BJ (cell line): ENCODE measurements around the gene STK11IP. TPM values are rescaled to one million over a fixed set of nuclear protein-coding genes. Genes with fewer than 3 reads are reported as not detected.

Source experiments
- CTCF ChIA-PET: fragments of 350-600 bp; formaldehyde crosslinking; extraction: SDS; loops from one replicate; lab custom pipeline; 2021; ENCODE audit warnings: antibody characterized with exemption, inconsistent platforms; lab: Yijun Ruan, JAX
- POLR2A ChIA-PET: fragments of 300-600 bp; sonication (Branson Sonifier 250); formaldehyde crosslinking; extraction: SDS; loops from one replicate; lab custom pipeline; 2021; ENCODE audit warnings: antibody characterized with exemption; lab: Charles Lee
- DNase-seq: peaks from one replicate; pipeline ENCODE4 v3.0.0-alpha.2; 2011; ENCODE audit warnings: low read depth
- H3K27me3 ChIP-seq: 2 replicates; pipeline ENCODE4 v1.6.0; 2011; ENCODE audit warnings: low read length; ENCODE audit not compliant: control insufficient read depth, insufficient read depth
- H3K36me3 ChIP-seq: 2 replicates; pipeline ENCODE4 v1.5.1; 2011; ENCODE audit warnings: low read length; ENCODE audit not compliant: control insufficient read depth, insufficient read depth
- H3K4me3 ChIP-seq: 2 replicates; pipeline ENCODE4 v1.5.1; 2011; ENCODE audit warnings: low read depth, mild to moderate bottlenecking, control low read depth, low read length
- polyA plus RNA-seq: library from polyadenylated mRNA; depleted of rRNA; stranded (reverse); fragments of >200 nt; gene quantifications from 2 replicates; pipeline ENCODE4 v1.2.3, GENCODE V29; 2011
- TF ChIP-seq, protein P1 (sequence below): IDR thresholded peaks from 2 replicates; pipeline ENCODE4 v1.5.1; 2011; ENCODE audit warnings: low read depth, mild to moderate bottlenecking, control low read depth, inconsistent platforms, low read length, moderate library complexity; ENCODE audit not compliant: insufficient read depth

Gene STK11IP
- polyA plus RNA-seq, 1 experiment, result 21.0 TPM

DNA sequence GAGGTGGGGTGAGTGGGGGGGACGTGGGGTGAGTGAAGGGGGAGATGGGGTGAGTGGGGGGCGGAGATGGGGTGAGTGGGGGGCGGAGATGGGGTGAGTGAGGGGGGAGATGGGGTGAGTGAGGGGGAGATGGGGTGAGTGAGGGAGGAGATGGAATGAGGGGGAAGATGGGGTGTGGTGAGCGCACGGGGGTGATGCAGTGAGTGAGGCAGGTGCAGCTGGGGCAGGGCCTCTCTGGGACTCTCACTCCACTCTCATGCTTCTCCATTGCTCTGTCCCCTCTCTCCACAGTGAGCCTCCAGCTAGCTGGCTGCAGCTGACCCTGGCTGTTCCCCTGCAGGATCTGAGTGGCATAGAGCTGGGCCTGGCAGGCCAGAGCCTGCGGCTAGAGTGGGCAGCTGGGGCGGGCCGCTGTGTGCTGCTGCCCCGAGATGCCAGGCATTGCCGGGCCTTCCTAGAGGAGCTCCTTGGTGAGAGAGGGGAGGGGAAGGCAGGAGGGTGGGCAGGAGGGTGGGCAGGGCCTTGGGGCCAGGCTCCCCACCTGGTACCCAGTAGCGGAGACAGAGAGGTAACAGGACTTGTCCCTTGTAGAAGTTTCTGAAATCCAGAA is 15.9 kb downstream of the STK11IP start:
- Histone ChIP-seq H3K36me3 (peaks cover 25% of the 10 kb centered on the region), H3K4me3 (no peak overlapping the region), H3K27me3 (no peaks in the 10 kb centered on the region)
- TF ChIP-seq, protein P1, sequence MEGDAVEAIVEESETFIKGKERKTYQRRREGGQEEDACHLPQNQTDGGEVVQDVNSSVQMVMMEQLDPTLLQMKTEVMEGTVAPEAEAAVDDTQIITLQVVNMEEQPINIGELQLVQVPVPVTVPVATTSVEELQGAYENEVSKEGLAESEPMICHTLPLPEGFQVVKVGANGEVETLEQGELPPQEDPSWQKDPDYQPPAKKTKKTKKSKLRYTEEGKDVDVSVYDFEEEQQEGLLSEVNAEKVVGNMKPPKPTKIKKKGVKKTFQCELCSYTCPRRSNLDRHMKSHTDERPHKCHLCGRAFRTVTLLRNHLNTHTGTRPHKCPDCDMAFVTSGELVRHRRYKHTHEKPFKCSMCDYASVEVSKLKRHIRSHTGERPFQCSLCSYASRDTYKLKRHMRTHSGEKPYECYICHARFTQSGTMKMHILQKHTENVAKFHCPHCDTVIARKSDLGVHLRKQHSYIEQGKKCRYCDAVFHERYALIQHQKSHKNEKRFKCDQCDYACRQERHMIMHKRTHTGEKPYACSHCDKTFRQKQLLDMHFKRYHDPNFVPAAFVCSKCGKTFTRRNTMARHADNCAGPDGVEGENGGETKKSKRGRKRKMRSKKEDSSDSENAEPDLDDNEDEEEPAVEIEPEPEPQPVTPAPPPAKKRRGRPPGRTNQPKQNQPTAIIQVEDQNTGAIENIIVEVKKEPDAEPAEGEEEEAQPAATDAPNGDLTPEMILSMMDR, result no peak
- no peak for DNase-seq
- CTCF ChIA-PET, result interaction anchor here (1.4 kb wide), 1 partner anchor 53 kb away, joined by 7 read pairs; no protein-coding TSS in a partner anchor
- POLR2A ChIA-PET, result no interaction called here

DNA sequence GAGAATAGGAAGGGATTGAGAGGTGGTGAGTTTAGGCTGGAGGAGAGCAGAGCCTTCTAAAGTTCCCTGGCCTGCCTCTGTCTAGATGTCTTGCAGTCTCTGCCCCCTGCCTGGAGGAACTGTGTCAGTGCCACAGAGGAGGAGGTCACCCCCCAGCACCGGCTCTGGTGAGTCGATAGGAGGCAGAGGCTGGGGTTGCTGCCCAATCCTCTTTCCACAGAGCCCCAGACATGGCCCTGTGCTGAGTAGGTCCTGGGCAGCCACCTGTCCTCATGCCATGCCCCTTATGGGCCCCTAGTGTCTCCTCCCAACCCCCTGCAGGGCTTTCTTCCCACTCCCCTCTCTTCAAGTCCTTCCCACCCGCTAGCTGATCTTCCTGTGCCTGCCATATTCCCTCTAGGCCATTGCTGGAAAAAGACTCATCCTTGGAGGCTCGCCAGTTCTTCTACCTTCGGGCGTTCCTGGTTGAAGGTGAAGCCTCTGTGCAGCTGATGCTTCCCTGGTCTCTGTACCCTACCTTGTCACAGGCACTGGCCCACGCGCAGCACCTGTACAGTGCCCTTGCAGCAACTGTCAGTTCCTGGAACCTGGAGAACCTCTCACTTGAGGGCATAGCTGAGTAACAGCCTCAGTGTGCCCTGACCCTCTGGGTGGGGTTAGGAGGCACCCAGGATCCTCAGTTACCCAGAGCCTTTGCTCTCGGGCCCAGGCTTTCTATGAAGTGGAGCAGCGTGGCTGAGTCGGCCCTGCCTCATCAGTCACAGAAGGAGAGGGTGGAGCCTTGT is 16.6 kb downstream of the STK11IP start:
- Histone ChIP-seq H3K27me3 (no peaks in the 10 kb centered on the region), H3K4me3 (no peak overlapping the region), H3K36me3 (peaks cover 22% of the 10 kb centered on the region)
- TF ChIP-seq, protein P1, result no peak
- CTCF ChIA-PET, result no interaction called here
- DNase-seq, result no peak
- POLR2A ChIA-PET, result no interaction called here

DNA sequence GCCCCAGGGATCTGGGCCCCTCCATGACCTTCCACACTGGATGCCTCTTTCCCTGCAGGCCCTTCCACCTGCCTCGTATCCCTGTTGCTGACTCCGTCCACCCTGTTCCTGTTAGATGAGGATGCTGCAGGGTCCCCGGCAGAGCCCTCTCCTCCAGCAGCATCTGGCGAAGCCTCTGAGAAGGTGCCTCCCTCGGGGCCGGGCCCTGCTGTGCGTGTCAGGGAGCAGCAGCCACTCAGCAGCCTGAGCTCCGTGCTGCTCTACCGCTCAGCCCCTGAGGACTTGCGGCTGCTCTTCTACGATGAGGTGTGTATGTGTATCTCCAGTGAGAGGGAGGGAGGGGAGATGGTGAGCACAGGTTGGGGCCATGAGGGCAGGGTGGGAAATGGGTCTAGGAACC is 17.4 kb downstream of the STK11IP start:
- H3K36me3 ChIP-seq, result peaks cover 20% of the 10 kb centered on the region
- DNase-seq, result no peak
- H3K27me3 ChIP-seq, result no peaks in the 10 kb centered on the region
- POLR2A ChIA-PET, result no interaction called here
- TF ChIP-seq, protein P1, result no peak
- CTCF ChIA-PET, result interaction anchor here (1.1 to 1.4 kb wide), 2 partner anchors 9 to 26 kb away, joined by 4 to 5 read pairs; no protein-coding TSS in a partner anchor
- no peak overlapping the region for H3K4me3 ChIP-seq

DNA sequence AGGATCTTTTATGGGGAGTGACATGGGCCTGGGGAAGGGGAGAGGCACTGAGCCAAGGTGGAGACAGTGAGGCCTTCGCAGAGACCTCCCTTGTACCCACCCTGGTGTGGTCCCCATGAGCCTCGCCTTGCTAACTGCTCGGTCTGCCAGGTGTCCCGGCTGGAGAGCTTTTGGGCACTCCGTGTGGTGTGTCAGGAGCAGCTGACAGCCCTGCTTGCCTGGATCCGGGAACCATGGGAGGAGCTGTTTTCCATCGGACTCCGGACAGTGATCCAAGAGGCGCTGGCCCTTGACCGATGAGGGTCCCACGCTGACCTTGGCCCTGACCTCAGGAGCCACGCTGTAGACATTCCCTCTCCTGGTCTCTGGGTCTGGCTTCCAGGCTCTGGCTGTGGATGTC is 18.2 kb downstream of the STK11IP start:
- ChIA-PET POLR2A (no interaction called here), CTCF (interaction anchor here (1.1 to 1.8 kb wide), 3 partner anchors 10 to 27 kb away, joined by 4 to 6 read pairs (median 5); no protein-coding TSS in a partner anchor)
- TF ChIP-seq, protein P1, result no peak
- no peak for DNase-seq
- H3K27me3 ChIP-seq, result no peaks in the 10 kb centered on the region
- H3K36me3 ChIP-seq, result peaks cover 20% of the 10 kb centered on the region
- no peak overlapping the region for H3K4me3 ChIP-seq

DNA sequence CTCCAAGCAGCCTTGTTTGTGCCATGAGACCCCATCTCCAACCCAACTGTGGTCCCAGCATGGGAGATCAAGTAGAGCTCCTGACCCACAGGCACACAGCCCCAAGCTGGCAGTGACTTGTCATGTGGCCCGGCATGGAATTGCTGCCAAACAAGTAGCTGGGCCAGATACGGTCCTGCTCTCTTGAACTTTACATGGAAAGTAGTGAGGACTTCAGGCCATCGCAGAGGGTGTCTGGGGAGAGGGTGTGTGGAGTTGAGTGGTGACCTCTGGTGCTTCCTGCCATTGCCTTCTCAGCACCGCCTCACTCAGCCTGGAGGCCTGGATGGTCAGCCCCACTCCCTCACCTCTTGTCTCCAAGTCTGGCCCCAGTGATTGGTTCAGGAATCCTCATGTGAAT is 18.9 kb downstream of the STK11IP start:
- POLR2A ChIA-PET, result no interaction called here
- CTCF ChIA-PET, result interaction anchor here (1.4 to 1.8 kb wide), 2 partner anchors 25 to 26 kb away, joined by 5 to 6 read pairs; no protein-coding TSS in a partner anchor
- H3K27me3 ChIP-seq, result 0 out of 2 replicates have a peak, but pooled peaks cover 2% of the 10 kb centered on the region
- no peak overlapping the region for H3K4me3 ChIP-seq
- no peak for DNase-seq
- peaks cover 20% of the 10 kb centered on the region for H3K36me3 ChIP-seq
- TF ChIP-seq, protein P1, result no peak
